Activated B cell treated with CpG ODN at 0.5 μM for 24 hours (primary cell): ENCODE data around the gene ENTHD1. TPM values are rescaled to one million over a fixed set of nuclear protein-coding genes. Genes with fewer than 3 reads are reported as not detected.
"Not testable (repeated sequence)": the region's sequence is repeated elsewhere in the genome, so short reads cannot be mapped to it uniquely, and the experiment has no call there.

Source experiments
- ATAC-seq: fragments of 200-7000 bp; cut with Tn5 transposase; one replicate; pipeline ENCODE4 v1.10.0; 2021; ENCODE audit warnings: low read depth, mild to moderate bottlenecking, moderate library complexity
- CTCF ChIA-PET: fragments of 350-600 bp; sonication (Branson Sonifier 250); formaldehyde crosslinking; loops from one replicate; lab custom pipeline; 2021; ENCODE audit warnings: antibody characterized with exemption; lab: Charles Lee
- POLR2A ChIA-PET: fragments of 350-600 bp; sonication (Branson Sonifier 250); formaldehyde crosslinking; loops from one replicate; lab custom pipeline; 2021; ENCODE audit warnings: antibody characterized with exemption; lab: Charles Lee
- DNase-seq: peaks from one replicate; pipeline ENCODE4 v3.0.0; 2022
- H3K27ac Mint-ChIP-seq: one replicate; pipeline ENCODE4 v1.8.0; 2020; ENCODE audit warnings: mixed read lengths
- H3K27me3 Mint-ChIP-seq: one replicate; pipeline ENCODE4 v1.8.0; 2021; ENCODE audit warnings: mixed read lengths
- H3K36me3 Mint-ChIP-seq: one replicate; pipeline ENCODE4 v1.8.0; 2021; ENCODE audit warnings: low read depth, mixed read lengths
- H3K4me1 Mint-ChIP-seq: one replicate; pipeline ENCODE4 v1.8.0; 2021; ENCODE audit warnings: mixed read lengths
- H3K4me3 Mint-ChIP-seq: one replicate; pipeline ENCODE4 v1.8.0; 2020; ENCODE audit warnings: mild to moderate bottlenecking, mixed read lengths
- H3K9me3 Mint-ChIP-seq: one replicate; pipeline ENCODE4 v1.8.0; 2020; ENCODE audit warnings: mixed read lengths
- intact Hi-C: fragments of 100-400 bp; cut with micrococcal nuclease; formaldehyde crosslinking; loops from one replicate; pipeline ENCODE4 v1.15.1; 2024
- total RNA-seq: library from RNA; stranded (reverse); gene quantifications from 2 replicates; pipeline ENCODE4 v1.2.3, GENCODE V29; 2022
- TF ChIP-seq, protein P1 (sequence below): fragments of 200-600 bp; IDR thresholded peaks from one replicate; pipeline ENCODE4 v1.8.0; 2022; ENCODE audit warnings: antibody characterized with exemption, mild to moderate bottlenecking

ENTHD1 gene
- total RNA-seq, 1 donor from 2014 or later: not detected

- TF ChIP-seq, protein P1, sequence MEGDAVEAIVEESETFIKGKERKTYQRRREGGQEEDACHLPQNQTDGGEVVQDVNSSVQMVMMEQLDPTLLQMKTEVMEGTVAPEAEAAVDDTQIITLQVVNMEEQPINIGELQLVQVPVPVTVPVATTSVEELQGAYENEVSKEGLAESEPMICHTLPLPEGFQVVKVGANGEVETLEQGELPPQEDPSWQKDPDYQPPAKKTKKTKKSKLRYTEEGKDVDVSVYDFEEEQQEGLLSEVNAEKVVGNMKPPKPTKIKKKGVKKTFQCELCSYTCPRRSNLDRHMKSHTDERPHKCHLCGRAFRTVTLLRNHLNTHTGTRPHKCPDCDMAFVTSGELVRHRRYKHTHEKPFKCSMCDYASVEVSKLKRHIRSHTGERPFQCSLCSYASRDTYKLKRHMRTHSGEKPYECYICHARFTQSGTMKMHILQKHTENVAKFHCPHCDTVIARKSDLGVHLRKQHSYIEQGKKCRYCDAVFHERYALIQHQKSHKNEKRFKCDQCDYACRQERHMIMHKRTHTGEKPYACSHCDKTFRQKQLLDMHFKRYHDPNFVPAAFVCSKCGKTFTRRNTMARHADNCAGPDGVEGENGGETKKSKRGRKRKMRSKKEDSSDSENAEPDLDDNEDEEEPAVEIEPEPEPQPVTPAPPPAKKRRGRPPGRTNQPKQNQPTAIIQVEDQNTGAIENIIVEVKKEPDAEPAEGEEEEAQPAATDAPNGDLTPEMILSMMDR: no peak
- Mint-ChIP-seq H3K9me3 (no peaks in the 10 kb centered on the region), H3K4me3 (no peak overlapping the region), H3K27ac (no peak overlapping the region), H3K4me1 (peaks cover 2% of the 10 kb centered on the region), H3K36me3 (no peaks in the 10 kb centered on the region), H3K27me3 (no peaks in the 10 kb centered on the region)
- CTCF ChIA-PET: no interaction called here
- no peak for DNase-seq
- intact Hi-C loops: no loop called here
- POLR2A ChIA-PET: no interaction called here
- ATAC-seq: no peak
Measured at GRCh38 chr22:39877079-39877845, 16.3 kb downstream of the ENTHD1 start.

GRCh38 chr22:39875176-39875885 lies 18.2 kb downstream of the ENTHD1 start:
- H3K9me3 Mint-ChIP-seq, CTCF ChIA-PET, H3K36me3 Mint-ChIP-seq, H3K27me3 Mint-ChIP-seq, H3K4me1 Mint-ChIP-seq, H3K27ac Mint-ChIP-seq, H3K4me3 Mint-ChIP-seq, ATAC-seq, POLR2A ChIA-PET, intact Hi-C loops: not testable (repeated sequence)
- peak; percentile 23 for DNase-seq

- POLR2A ChIA-PET: interaction anchor here (0.7 kb wide), 1 partner anchor 354 kb away, joined by 3 read pairs; no protein-coding TSS in a partner anchor
- CTCF ChIA-PET: no interaction called here
- Mint-ChIP-seq H3K4me1 (peaks cover 6% of the 10 kb centered on the region), H3K9me3 (peaks cover 2% of the 10 kb centered on the region), H3K27me3 (no peaks in the 10 kb centered on the region), H3K4me3 (no peak overlapping the region), H3K27ac (no peak overlapping the region), H3K36me3 (no peaks in the 10 kb centered on the region)
- intact Hi-C loops: no loop called here
- no peak for ATAC-seq
- no peak for DNase-seq
- TF ChIP-seq, protein P1: no peak
Measured at GRCh38 chr22:39873965-39874364, 19.6 kb downstream of the ENTHD1 start.

GRCh38 chr22:39872548-39872947 lies 21.0 kb downstream of the ENTHD1 start:
- H3K4me3 Mint-ChIP-seq: no peak overlapping the region
- TF ChIP-seq, protein P1: no peak
- no peaks in the 10 kb centered on the region for H3K36me3 Mint-ChIP-seq
- ATAC-seq (no peak), DNase-seq (no peak)
- H3K9me3 Mint-ChIP-seq: peaks cover 9% of the 10 kb centered on the region
- ChIA-PET POLR2A (interaction anchor here (0.7 kb wide), 1 partner anchor 26 kb away, joined by 5 read pairs; no protein-coding TSS in a partner anchor), CTCF (no interaction called here)
- no peak overlapping the region for H3K27ac Mint-ChIP-seq
- no peaks in the 10 kb centered on the region for H3K27me3 Mint-ChIP-seq
- peaks cover 20% of the 10 kb centered on the region for H3K4me1 Mint-ChIP-seq
- intact Hi-C loops: no loop called here

DNA sequence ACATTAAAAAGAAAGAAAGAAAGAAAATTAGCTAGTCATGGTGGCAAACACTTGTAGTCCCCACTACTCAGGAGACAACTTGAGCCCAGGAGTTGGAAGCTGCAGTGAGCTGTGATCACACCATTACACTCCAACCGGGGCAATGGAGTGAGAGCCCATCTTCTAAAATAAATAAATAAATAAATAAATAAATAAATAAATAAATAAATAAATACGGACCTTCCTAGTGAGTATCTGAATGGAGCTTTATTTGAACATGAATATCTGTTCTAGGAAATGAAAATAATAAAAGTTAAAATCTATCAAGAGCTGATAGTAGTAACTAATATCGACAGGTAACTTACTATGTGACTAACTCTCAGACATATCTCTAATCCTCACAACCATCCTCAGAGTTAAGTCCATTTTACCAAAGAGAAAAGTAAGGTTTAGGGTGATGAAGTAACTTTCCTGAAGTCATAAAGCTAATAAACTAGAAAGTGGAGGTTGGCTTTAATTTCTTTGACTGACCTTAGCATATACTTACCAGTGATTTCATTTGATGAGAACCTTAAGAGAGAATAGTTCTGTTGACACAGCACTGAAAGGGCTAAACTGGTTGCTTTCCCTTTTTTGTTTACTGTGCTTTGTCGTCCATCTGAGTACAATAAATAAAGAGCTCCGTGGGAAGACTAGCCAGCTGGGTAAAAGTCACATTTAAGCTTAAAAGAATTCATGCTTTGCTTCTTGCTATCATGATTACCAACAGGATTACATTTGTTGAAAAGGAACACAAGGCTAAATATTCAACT lies 22.4 kb downstream of the ENTHD1 start:
- CTCF ChIA-PET: no interaction called here
- DNase-seq (no peak), ATAC-seq (no peak)
- Mint-ChIP-seq H3K4me3 (no peak overlapping the region), H3K27ac (no peak overlapping the region), H3K36me3 (no peaks in the 10 kb centered on the region), H3K4me1 (peaks cover 31% of the 10 kb centered on the region), H3K27me3 (no peaks in the 10 kb centered on the region), H3K9me3 (peaks cover 9% of the 10 kb centered on the region)
- TF ChIP-seq, protein P1: no peak
- intact Hi-C loops: no loop called here
- POLR2A ChIA-PET: no interaction called here

DNA sequence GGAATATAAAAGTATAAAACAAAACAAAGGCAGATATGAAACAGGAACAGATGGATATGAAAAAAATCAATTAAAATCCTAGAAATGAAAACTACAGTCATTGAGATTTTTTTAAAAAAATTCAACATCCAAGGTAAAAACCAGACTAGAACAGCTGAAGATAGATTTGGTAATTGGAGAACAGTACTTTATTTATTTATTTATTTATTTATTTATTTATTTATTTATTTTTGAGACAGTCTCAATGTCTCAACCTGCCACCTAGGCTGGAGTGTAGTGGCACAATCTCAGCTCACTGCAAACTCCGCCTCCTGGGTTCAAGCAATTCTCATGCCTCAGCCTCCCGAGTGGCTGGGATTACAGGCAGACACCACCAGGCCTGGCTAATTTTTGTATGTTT lies 23.8 kb downstream of the ENTHD1 start:
- intact Hi-C loops, ATAC-seq, POLR2A ChIA-PET, H3K36me3 Mint-ChIP-seq, H3K9me3 Mint-ChIP-seq, H3K27me3 Mint-ChIP-seq, H3K27ac Mint-ChIP-seq, DNase-seq, H3K4me3 Mint-ChIP-seq, CTCF ChIA-PET: not testable (repeated sequence)
- H3K4me1 Mint-ChIP-seq: peaks cover 40% of the 10 kb centered on the region
